Left cardiac atrium (tissue), 4 donors: ENCODE results near the gene DOCK10. TPM values are rescaled to one million over a fixed set of nuclear protein-coding genes. Genes with fewer than 3 reads are reported as not detected.

ENCODE experiments used
- ATAC-seq, 2 donors: fragments of 200-7000 bp; cut with Tn5 transposase; one replicate each; pipeline ENCODE4 v1.9.1; 2020; ENCODE audit warnings: mild to moderate bottlenecking in 2 of 2, moderate library complexity in 2 of 2
- DNase-seq: peaks from one replicate; pipeline ENCODE4 v3.0.0-alpha.2; 2020
- intact Hi-C, 2 donors: fragments of 100-400 bp; cut with DNase I; formaldehyde crosslinking; loops; one replicate each; pipeline versions ENCODE4 v1.14.1 to v1.15.1; 2022 to 2023
- microRNA-seq, 2 donors: library from miRNA; unstranded; fragments of <30 nt; microRNA quantifications; one replicate each; pipeline ENCODE4 v1.2.0, GENCODE V29; 2020
- total RNA-seq, 2 donors: library from RNA; stranded (reverse); fragmentation: NEBNext Ultra II Directional; extraction: Animal tissue kit (Norgen Biotek cat#: 25700); gene quantifications; one replicate each; pipeline ENCODE4 v1.2.1, GENCODE V29; 2021
- donor health status: DM: no; HTN: yes; CAD: no.
- donor health status: DM: no; HTN: yes; CAD: no; lungs with severe emphysema.
- donor health status: DM: yes; HTN: yes; CAD: no.
- donor health status: Dilated cardiomyopathy.

The DOCK10 gene
- total RNA-seq, 2 donors from 2014 or later, result 4.2 to 5.0 TPM

DNA sequence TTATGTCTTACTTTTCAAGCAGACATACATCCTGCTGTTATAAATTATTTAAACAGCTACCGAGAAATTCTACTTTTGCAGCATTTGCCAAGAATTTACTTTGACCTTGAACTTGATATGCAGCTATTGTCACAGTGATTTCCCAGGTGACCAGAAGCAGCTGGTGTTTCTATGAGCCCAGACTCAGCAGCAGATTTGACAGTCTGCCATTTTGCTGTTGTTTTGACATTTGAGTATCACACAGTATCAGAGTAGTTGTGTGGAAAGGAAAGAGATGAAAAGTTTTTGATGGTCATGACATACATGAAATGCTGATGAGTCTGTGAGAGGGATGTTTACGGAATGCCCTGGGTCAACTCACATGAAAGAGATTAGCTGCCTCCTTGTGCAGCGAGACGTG, 319.5 kb downstream of the DOCK10 start:
- DNase-seq (no peak), ATAC-seq (no peak)
- intact Hi-C loops, result no loop called here

DNA sequence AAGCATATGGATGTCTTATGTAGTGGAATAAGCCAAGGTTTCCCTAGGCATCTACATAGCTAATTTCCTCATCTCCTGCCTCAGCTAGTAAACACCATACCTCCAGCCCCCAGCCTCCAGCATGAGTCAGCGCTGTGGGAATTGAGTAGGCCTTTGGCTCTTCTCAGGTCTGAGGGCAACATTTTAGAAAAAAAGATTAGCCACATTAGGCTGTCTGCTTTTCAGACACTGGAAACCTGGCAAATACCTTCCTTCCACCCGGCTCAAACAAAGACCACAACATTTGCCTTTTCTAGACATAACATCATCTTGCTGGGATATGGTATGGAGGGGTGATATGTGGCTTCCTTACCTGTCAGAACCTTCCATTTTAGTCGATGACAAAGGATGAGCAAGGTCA, 320.0 kb downstream of the DOCK10 start:
- no peak for DNase-seq
- ATAC-seq, result no peak
- intact Hi-C loops, result no loop called here

DNA sequence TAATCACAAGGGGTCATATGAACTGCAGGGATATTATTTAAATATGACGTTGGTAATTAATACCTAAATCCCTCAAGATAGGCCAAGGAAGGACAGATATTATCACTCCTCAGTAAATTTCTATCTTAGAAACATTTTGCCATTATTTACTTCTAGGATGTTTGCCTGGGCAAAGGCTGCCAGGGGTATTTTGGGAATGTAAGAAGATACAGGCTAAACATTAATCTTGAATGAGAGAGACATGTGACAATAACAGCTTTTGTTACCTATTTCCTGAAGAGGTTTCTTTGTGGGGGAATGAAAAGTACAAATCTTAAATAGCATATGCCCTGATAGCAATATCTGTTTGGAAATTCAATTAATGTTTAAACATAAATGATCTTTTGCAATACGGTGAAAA, 325.3 kb downstream of the DOCK10 start:
- ATAC-seq (no peak), DNase-seq (no peak)
- intact Hi-C loops, result no loop called here

DNA sequence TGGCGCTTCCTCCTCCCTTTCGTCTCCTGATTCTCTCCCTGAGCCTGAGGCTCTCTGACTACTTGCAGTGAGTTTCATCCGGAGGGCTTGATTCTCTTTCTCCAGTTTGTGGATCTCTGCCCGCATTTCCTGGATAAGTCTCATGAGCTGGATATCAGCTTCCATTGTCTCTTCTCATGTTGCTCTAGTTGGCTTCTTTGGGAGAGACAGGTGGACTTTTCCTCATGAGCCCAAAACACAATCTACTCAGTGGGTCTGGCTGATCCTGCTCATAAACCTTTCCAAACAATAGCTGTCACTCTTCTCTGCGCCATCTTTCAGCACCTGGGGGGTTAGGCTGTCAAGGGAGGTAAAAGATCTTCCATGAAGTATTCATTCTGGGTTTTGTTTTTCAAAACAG, 326.1 kb downstream of the DOCK10 start, which contains the start of gene CCDC195:
CCDC195 (minus strand) TSS at position 165 of the 400 bp plus-strand sequence; CDS start at position 165, 0 bp downstream.
- DNase-seq (no peak), ATAC-seq (no peak)
- intact Hi-C loops, result no loop called here

Small RNA genes lying within 50 kb of the gene (microRNA-seq; reads per million reads assigned to microRNA genes)
- 0 reads per million in 2 donors for gene MIR4439
